ENCODE measurements around the gene C21orf58. TPM values are rescaled to one million over a fixed set of nuclear protein-coding genes. Genes with fewer than 3 reads are reported as not detected.

The C21orf58 gene
- total RNA-seq, 1 experiment from 2014 or later = 15.3 TPM

GRCh38 chr21:46295177-46295770 is 28.4 kb downstream of the C21orf58 start:
- Histone ChIP-seq H3K4me3 (ENCODE audit: low read length) (no peak overlapping the region), H3F3A (ENCODE audit: low read length, unreplicated experiment) (no peaks in the 10 kb centered on the region), H3K79me2 (ENCODE audit: low read length) (no peaks in the 10 kb centered on the region), H4K20me1 (ENCODE audit: low read length) (no peaks in the 10 kb centered on the region), H3K36me3 (ENCODE audit: low read depth, low read length) (peaks cover 9% of the 10 kb centered on the region), H3K9ac (ENCODE audit: low read length) (no peak overlapping the region), H3K9me3 (ENCODE audit: low read length) (no peaks in the 10 kb centered on the region), H3K27ac (ENCODE audit: low read length) (no peak overlapping the region), H2AFZ (ENCODE audit: low read length) (no peak overlapping the region), H3K4me2 (ENCODE audit: low read length) (no peak overlapping the region), H3K4me1 (ENCODE audit: insufficient read depth, low read length) (no peaks in the 10 kb centered on the region), H3K27me3 (ENCODE audit: low read length) (no peaks in the 10 kb centered on the region), H3K9me2 (replicated peaks; ENCODE audit: low read length) (no peaks in the 10 kb centered on the region)
- no TSS peak for BruUV-seq (replicated peaks)
- ChIA-PET POLR2A (ENCODE audit: unreplicated experiment) (no interaction called here), CTCF (no interaction called here)
- intact Hi-C loops (cut with micrococcal nuclease) = no loop called here
- peak; percentile 31; the same call in 1 of the 2 replicates for ATAC-seq
- DNase-seq = no peak
- TF ChIP-seq EZH2 (IDR thresholded peaks at IDR 0.05; ENCODE audit: low read length, unreplicated experiment) (no peak), CTCF (conservative IDR thresholded peaks at IDR 0.05; ENCODE audit: low read depth, low read length) (no peak), EZH2phosphoT487 (IDR thresholded peaks at IDR 0.05; ENCODE audit: borderline replicate concordance, low read length) (no peak)

- no peak overlapping the region for H3K27ac ChIP-seq (ENCODE audit: low read length)
- H3K9ac ChIP-seq (ENCODE audit: low read length) = no peak overlapping the region
- no peaks in the 10 kb centered on the region for H3F3A ChIP-seq (ENCODE audit: low read length, unreplicated experiment)
- H3K79me2 ChIP-seq (ENCODE audit: low read length) = 0 out of 2 replicates have a peak, but pooled peaks cover 2% of the 10 kb centered on the region
- H3K9me3 ChIP-seq (ENCODE audit: low read length) = no peaks in the 10 kb centered on the region
- ATAC-seq = peak; percentile 49
- H3K4me2 ChIP-seq (ENCODE audit: low read length) = no peak overlapping the region
- H3K36me3 ChIP-seq (ENCODE audit: low read depth, low read length) = peaks cover 9% of the 10 kb centered on the region
- ChIA-PET CTCF (no interaction called here), POLR2A (ENCODE audit: unreplicated experiment) (no interaction called here)
- DNase-seq = no peak
- H3K4me1 ChIP-seq (ENCODE audit: insufficient read depth, low read length) = no peaks in the 10 kb centered on the region
- no peak overlapping the region for H2AFZ ChIP-seq (ENCODE audit: low read length)
- TF ChIP-seq CTCF (conservative IDR thresholded peaks at IDR 0.05; ENCODE audit: low read depth, low read length) (no peak), EZH2 (IDR thresholded peaks at IDR 0.05; ENCODE audit: low read length, unreplicated experiment) (no peak), EZH2phosphoT487 (IDR thresholded peaks at IDR 0.05; ENCODE audit: borderline replicate concordance, low read length) (no peak)
- H3K9me2 ChIP-seq (replicated peaks; ENCODE audit: low read length) = no peaks in the 10 kb centered on the region
- no TSS peak for BruUV-seq (replicated peaks)
- H3K4me3 ChIP-seq (ENCODE audit: low read length) = no peak overlapping the region
- no peaks in the 10 kb centered on the region for H4K20me1 ChIP-seq (ENCODE audit: low read length)
- intact Hi-C loops (cut with micrococcal nuclease) = no loop called here
- no peaks in the 10 kb centered on the region for H3K27me3 ChIP-seq (ENCODE audit: low read length)
These were observed 29.0 kb downstream of the C21orf58 start for GRCh38 chr21:46294647-46295176.

DNA sequence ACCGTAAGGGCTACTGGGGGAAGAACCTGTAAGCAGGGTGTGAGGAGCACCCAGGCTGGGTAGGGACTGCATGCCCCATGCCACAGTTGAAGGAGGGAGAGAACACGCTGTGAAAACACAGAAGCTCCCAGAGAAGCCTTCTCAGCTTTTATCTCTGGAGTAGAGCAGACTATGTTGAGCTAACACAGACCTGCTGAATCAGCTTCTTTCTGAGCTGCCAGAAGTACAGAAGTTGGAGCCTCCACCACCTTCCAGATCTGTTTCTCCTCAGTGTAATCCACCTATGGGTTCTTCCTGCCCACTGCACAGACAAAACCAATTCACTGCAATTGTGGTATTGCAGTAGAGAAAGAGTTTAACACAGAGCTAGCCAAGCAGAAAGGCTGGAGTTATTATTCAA is 32.1 kb downstream of the C21orf58 start:
- peaks cover 8% of the 10 kb centered on the region; the same call in 1 of the 2 replicates for H3K79me2 ChIP-seq (ENCODE audit: low read length)
- ChIA-PET CTCF (no interaction called here), POLR2A (ENCODE audit: unreplicated experiment) (no interaction called here)
- H2AFZ ChIP-seq (ENCODE audit: low read length) = no peak overlapping the region
- no peak for DNase-seq
- no peaks in the 10 kb centered on the region for H4K20me1 ChIP-seq (ENCODE audit: low read length)
- intact Hi-C loops (cut with micrococcal nuclease) = no loop called here
- H3K4me2 ChIP-seq (ENCODE audit: low read length) = no peak overlapping the region
- no peak overlapping the region for H3K9ac ChIP-seq (ENCODE audit: low read length)
- peaks cover 9% of the 10 kb centered on the region; the same call in 1 of the 2 replicates for H3K36me3 ChIP-seq (ENCODE audit: low read depth, low read length)
- no peak for ATAC-seq
- no TSS peak for BruUV-seq (replicated peaks)
- no peaks in the 10 kb centered on the region for H3F3A ChIP-seq (ENCODE audit: low read length, unreplicated experiment)
- no peak overlapping the region for H3K4me3 ChIP-seq (ENCODE audit: low read length)
- no peaks in the 10 kb centered on the region for H3K9me3 ChIP-seq (ENCODE audit: low read length)
- TF ChIP-seq EZH2phosphoT487 (IDR thresholded peaks at IDR 0.05; ENCODE audit: borderline replicate concordance, low read length) (no peak), EZH2 (IDR thresholded peaks at IDR 0.05; ENCODE audit: low read length, unreplicated experiment) (no peak), CTCF (conservative IDR thresholded peaks at IDR 0.05; ENCODE audit: low read depth, low read length) (no peak)
- no peak overlapping the region for H3K27ac ChIP-seq (ENCODE audit: low read length)
- H3K27me3 ChIP-seq (ENCODE audit: low read length) = no peaks in the 10 kb centered on the region
- no peaks in the 10 kb centered on the region for H3K9me2 ChIP-seq (replicated peaks; ENCODE audit: low read length)
- H3K4me1 ChIP-seq (ENCODE audit: insufficient read depth, low read length) = peaks cover 4% of the 10 kb centered on the region; the same call in 1 of the 2 replicates
